Breast epithelium (tissue), 3 donors: ENCODE measurements around the gene IGFN1.

Experiments
- POLR2A ChIP-seq: fragments of 450-650 bp; IDR thresholded peaks from one replicate; pipeline ENCODE4 v1.6.1; 2016; ENCODE audit warnings: antibody characterized with exemption, mild to moderate bottlenecking, moderate library complexity
- POLR2AphosphoS5 ChIP-seq, 3 donors: sonication (generic); formaldehyde crosslinking; IDR thresholded peaks; one replicate each; pipeline ENCODE4 v1.6.1; 2017; ENCODE audit warnings: antibody characterized with exemption in 3 of 3
- TF ChIP-seq, protein P1 (sequence below), 3 donors: fragments of 450-650 bp; IDR thresholded peaks; one replicate each; pipeline ENCODE4 v1.5.1; 2016 to 2017; ENCODE audit warnings: antibody characterized with exemption in 3 of 3, mild to moderate bottlenecking in 3 of 3, moderate library complexity in 3 of 3

GRCh38 chr1:201228011-201228983, 37.7 kb downstream of the IGFN1 start:
- TF ChIP-seq, protein P1, sequence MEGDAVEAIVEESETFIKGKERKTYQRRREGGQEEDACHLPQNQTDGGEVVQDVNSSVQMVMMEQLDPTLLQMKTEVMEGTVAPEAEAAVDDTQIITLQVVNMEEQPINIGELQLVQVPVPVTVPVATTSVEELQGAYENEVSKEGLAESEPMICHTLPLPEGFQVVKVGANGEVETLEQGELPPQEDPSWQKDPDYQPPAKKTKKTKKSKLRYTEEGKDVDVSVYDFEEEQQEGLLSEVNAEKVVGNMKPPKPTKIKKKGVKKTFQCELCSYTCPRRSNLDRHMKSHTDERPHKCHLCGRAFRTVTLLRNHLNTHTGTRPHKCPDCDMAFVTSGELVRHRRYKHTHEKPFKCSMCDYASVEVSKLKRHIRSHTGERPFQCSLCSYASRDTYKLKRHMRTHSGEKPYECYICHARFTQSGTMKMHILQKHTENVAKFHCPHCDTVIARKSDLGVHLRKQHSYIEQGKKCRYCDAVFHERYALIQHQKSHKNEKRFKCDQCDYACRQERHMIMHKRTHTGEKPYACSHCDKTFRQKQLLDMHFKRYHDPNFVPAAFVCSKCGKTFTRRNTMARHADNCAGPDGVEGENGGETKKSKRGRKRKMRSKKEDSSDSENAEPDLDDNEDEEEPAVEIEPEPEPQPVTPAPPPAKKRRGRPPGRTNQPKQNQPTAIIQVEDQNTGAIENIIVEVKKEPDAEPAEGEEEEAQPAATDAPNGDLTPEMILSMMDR (IDR thresholded peaks at IDR 0.05), result no peak
- TF ChIP-seq POLR2A (no peak), POLR2AphosphoS5 (IDR thresholded peaks at IDR 0.05) (no peak)
